ENCODE results near the gene PLSCR2. TPM values are rescaled to one million over a fixed set of nuclear protein-coding genes. Genes with fewer than 3 reads are reported as not detected.

PLSCR2 gene
- total and polyA plus RNA-seq, 9 of the 15 experiments (the other 6 are each of a cell fraction or from before 2014, with no cell fraction given): 0.07 to 0.49 (median 0.25) TPM; not detected in 4

- H3K27ac ChIP-seq (ENCODE audit: extremely low read depth, low read depth, low read length): no peak overlapping the region
- BruUV-seq (replicated peaks): no TSS peak
- CTCF ChIA-PET (ENCODE audit: low intra/inter-chr PET ratio): no interaction called here
- POLR2A ChIA-PET: no interaction called here
- DNase-seq (ENCODE audit: extremely low read depth in 1 of 4, low spot score in 3 of 4) (no peak), ATAC-seq (no peak), FAIRE-seq (no peak)
- no peak for TF ChIP-seq ZNF717 (CRISPR knock-in tag; IDR thresholded peaks at IDR 0.05)
- TF ChIP-seq HIVEP1 (CRISPR knock-in tag; IDR thresholded peaks at IDR 0.05): no peak
- no peak for TF ChIP-seq CBX1 (IDR thresholded peaks at IDR 0.05; ENCODE audit: low read depth)
- TF ChIP-seq ZNF253 (CRISPR knock-in tag; conservative IDR thresholded peaks at IDR 0.05): no peak
- no peak for TF ChIP-seq POLR2AphosphoS2 (IDR thresholded peaks at IDR 0.05; ENCODE audit: low read length)
- TF ChIP-seq ZNF324 (CRISPR knock-in tag; IDR thresholded peaks at IDR 0.05): no peak
- TF ChIP-seq NCOA2 (IDR thresholded peaks at IDR 0.05; ENCODE audit: partially characterized antibody in 2 of 2): no peak
- no peak overlapping the region for H3K4me3 ChIP-seq
- intact Hi-C loops (cut with micrococcal nuclease) (no loop called here), in situ Hi-C loops (cut with MboI) (no loop called here)
- H3K9ac ChIP-seq (ENCODE audit: insufficient read depth in 1 of 2, low read depth in 2 of 2, low read length in 2 of 2): no peak overlapping the region
- H4K20me1 ChIP-seq (replicated peaks; ENCODE audit: control insufficient read depth, insufficient read depth, low read length): no peaks in the 10 kb centered on the region
- no peaks in the 10 kb centered on the region for H3K9me1 ChIP-seq (ENCODE audit: control insufficient read depth, insufficient read depth, low read length)
- H3K4me1 ChIP-seq (replicated peaks in 1 of 2; ENCODE audit: control insufficient read depth in 2 of 2, insufficient read depth in 2 of 2, low read length in 2 of 2): no peaks in the 10 kb centered on the region; a peak in 1 of 5 replicates
- H3K27me3 ChIP-seq (ENCODE audit: control insufficient read depth in 2 of 2, insufficient read depth in 2 of 2, low read length in 2 of 2): no peaks in the 10 kb centered on the region; a peak in 1 of 5 replicates
- H3K9me3 ChIP-seq (replicated peaks; ENCODE audit: control insufficient read depth, insufficient read depth, low read depth, low read length): no peaks in the 10 kb centered on the region
- H3K79me2 ChIP-seq (ENCODE audit: control insufficient read depth, insufficient read depth, low read length): no peaks in the 10 kb centered on the region
- H2AFZ ChIP-seq (ENCODE audit: low read depth, low read length): no peak overlapping the region
- H3K36me3 ChIP-seq (ENCODE audit: control insufficient read depth, insufficient read depth, low read length): no peaks in the 10 kb centered on the region
- H3K4me2 ChIP-seq (ENCODE audit: insufficient read depth, low read length): no peak overlapping the region
Measured at GRCh38 chr3:146449613-146450012, 19.7 kb downstream of the PLSCR2 start.

GRCh38 chr3:146449076-146449475 is 20.3 kb downstream of the PLSCR2 start:
- Histone ChIP-seq H2AFZ (ENCODE audit: low read depth, low read length) (no peak overlapping the region), H3K9me1 (ENCODE audit: control insufficient read depth, insufficient read depth, low read length) (no peaks in the 10 kb centered on the region), H3K9ac (ENCODE audit: insufficient read depth in 1 of 2, low read depth in 2 of 2, low read length in 2 of 2) (no peak overlapping the region), H3K4me1 (replicated peaks in 1 of 2; ENCODE audit: control insufficient read depth in 2 of 2, insufficient read depth in 2 of 2, low read length in 2 of 2) (no peaks in the 10 kb centered on the region), H3K4me2 (ENCODE audit: insufficient read depth, low read length) (no peak overlapping the region), H3K36me3 (ENCODE audit: control insufficient read depth, insufficient read depth, low read length) (no peaks in the 10 kb centered on the region), H3K9me3 (replicated peaks; ENCODE audit: control insufficient read depth, insufficient read depth, low read depth, low read length) (no peaks in the 10 kb centered on the region), H3K27me3 (ENCODE audit: control insufficient read depth in 2 of 2, insufficient read depth in 2 of 2, low read length in 2 of 2) (no peaks in the 10 kb centered on the region; a peak in 1 of 5 replicates), H3K79me2 (ENCODE audit: control insufficient read depth, insufficient read depth, low read length) (no peaks in the 10 kb centered on the region), H3K4me3 (no peak overlapping the region), H4K20me1 (replicated peaks; ENCODE audit: control insufficient read depth, insufficient read depth, low read length) (no peaks in the 10 kb centered on the region), H3K27ac (ENCODE audit: extremely low read depth, low read depth, low read length) (no peak overlapping the region)
- intact Hi-C loops (cut with micrococcal nuclease): no loop called here
- ChIA-PET POLR2A (no interaction called here), CTCF (ENCODE audit: low intra/inter-chr PET ratio) (no interaction called here)
- WGBS (ENCODE audit: insufficient coverage, low coverage, missing lambda C conversion rate): 5% methylated on average over 1 of the region's 1 CpG
- DNase-seq (ENCODE audit: extremely low read depth in 1 of 4, low spot score in 3 of 4): no peak
- no peak for FAIRE-seq
- BruUV-seq (replicated peaks): no TSS peak
- in situ Hi-C loops (cut with MboI): no loop called here
- ATAC-seq: no peak
- no peak for TF ChIP-seq ZNF23 (CRISPR knock-in tag; IDR thresholded peaks at IDR 0.05)
